GM21423 (cell line): Measurements from ENCODE around the gene VCL.
A peak's percentile ranks its signal among the peaks of the same experiment; 100 is the strongest.
"Not testable (repeated sequence)": the region's sequence is repeated elsewhere in the genome, so short reads cannot be mapped to it uniquely, and the experiment has no call there.

Experiments used
- ATAC-seq: cut with Tn5 transposase; IDR thresholded peaks from one replicate; pipeline ENCODE4 v1.9.1; 2021; ENCODE audit warnings: mild to moderate bottlenecking, moderate library complexity; ENCODE audit not compliant: unreplicated experiment

The VCL gene

GRCh38 chr10:73971636-73972354 lies 26.1 kb upstream of the VCL start:
- no peak for ATAC-seq

- ATAC-seq = no peak
These were observed 24.5 kb upstream of the VCL start for GRCh38 chr10:73973427-73973826.

GRCh38 chr10:73974309-73974946 lies 23.5 kb upstream of the VCL start:
- ATAC-seq = no peak

- no peak for ATAC-seq
These were observed 22.5 kb upstream of the VCL start for GRCh38 chr10:73975388-73975787.

GRCh38 chr10:73979141-73979808 lies 18.6 kb upstream of the VCL start:
- ATAC-seq = no peak

- ATAC-seq = no peak
These were observed 18.0 kb upstream of the VCL start for GRCh38 chr10:73979809-73980433.

GRCh38 chr10:73981812-73982211 lies 16.1 kb upstream of the VCL start:
- ATAC-seq = no peak

- no peak for ATAC-seq
These were observed 14.5 kb upstream of the VCL start for GRCh38 chr10:73983096-73984047.

GRCh38 chr10:73989594-73990150 lies 8.2 kb upstream of the VCL start:
- ATAC-seq = no peak

- no peak for ATAC-seq
These were observed 6.6 kb upstream of the VCL start for GRCh38 chr10:73991203-73991883.

GRCh38 chr10:73991884-73992245 lies 6.1 kb upstream of the VCL start:
- ATAC-seq = peak; percentile 82

GRCh38 chr10:73992899-73993788 lies 4.8 kb upstream of the VCL start:
- ATAC-seq = no peak

GRCh38 chr10:73995035-73995358 lies 2.9 kb upstream of the VCL start:
- no peak for ATAC-seq

- peak; percentile 20 for ATAC-seq
These were observed 492 bp upstream of the VCL start for GRCh38 chr10:73997461-73997786.

- no peak for ATAC-seq
These were observed 660 bp downstream of the VCL start for GRCh38 chr10:73998623-73998928.

GRCh38 chr10:73998929-73999691 lies 1.2 kb downstream of the VCL start:
- no peak for ATAC-seq

- ATAC-seq = no peak
These were observed 1.8 kb downstream of the VCL start for GRCh38 chr10:73999703-74000102.

- ATAC-seq = not testable (repeated sequence)
These were observed 2.3 kb downstream of the VCL start for GRCh38 chr10:74000244-74000643.
